Measurements from ENCODE around the gene EXOC3L1.

The EXOC3L1 gene

GRCh38 chr16:67163164-67163998, 26.6 kb downstream of the EXOC3L1 start:
- H3K4me3 ChIP-seq (replicated peaks; ENCODE audit: low read depth, low read length): no peak overlapping the region
- TF ChIP-seq CTCF (IDR thresholded peaks at IDR 0.05; ENCODE audit: low read length, missing control alignments): no peak
- peak; percentile 52 for DNase-seq (ENCODE audit: low read depth)

GRCh38 chr16:67162506-67163163, 27.3 kb downstream of the EXOC3L1 start:
- DNase-seq (ENCODE audit: low read depth): peak; percentile 34
- TF ChIP-seq CTCF (IDR thresholded peaks at IDR 0.05; ENCODE audit: low read length, missing control alignments): no peak
- H3K4me3 ChIP-seq (replicated peaks; ENCODE audit: low read depth, low read length): no peak overlapping the region

GRCh38 chr16:67161595-67162058, 28.3 kb downstream of the EXOC3L1 start:
- TF ChIP-seq CTCF (IDR thresholded peaks at IDR 0.05; ENCODE audit: low read length, missing control alignments): no peak
- DNase-seq (ENCODE audit: low read depth): no peak
- H3K4me3 ChIP-seq (replicated peaks; ENCODE audit: low read depth, low read length): peak overlapping the region; percentile 93

- TF ChIP-seq CTCF (IDR thresholded peaks at IDR 0.05; ENCODE audit: low read length, missing control alignments): no peak
- H3K4me3 ChIP-seq (replicated peaks; ENCODE audit: low read depth, low read length): peak overlapping the region; percentile 93
- peak; percentile 28 for DNase-seq (ENCODE audit: low read depth)
These were observed 31.0 kb downstream of the EXOC3L1 start for GRCh38 chr16:67158637-67159600.

GRCh38 chr16:67157892-67158635, 31.9 kb downstream of the EXOC3L1 start:
- no peak for TF ChIP-seq CTCF (IDR thresholded peaks at IDR 0.05; ENCODE audit: low read length, missing control alignments)
- DNase-seq (ENCODE audit: low read depth): no peak
- H3K4me3 ChIP-seq (replicated peaks; ENCODE audit: low read depth, low read length): no peak overlapping the region

Data from fibroblast of pulmonary artery (primary cell).